GM12873 (cell line): ENCODE results near the gene DTYMK.

Experiments used
- TF ChIP-seq, protein P1 (sequence below): IDR thresholded peaks from 2 replicates; pipeline ENCODE4 v1.5.1; 2012; ENCODE audit warnings: low read depth, mild to moderate bottlenecking, moderate library complexity, low read length, control low read depth; ENCODE audit not compliant: insufficient read depth; ENCODE audit errors: missing control alignments

Gene DTYMK

DNA sequence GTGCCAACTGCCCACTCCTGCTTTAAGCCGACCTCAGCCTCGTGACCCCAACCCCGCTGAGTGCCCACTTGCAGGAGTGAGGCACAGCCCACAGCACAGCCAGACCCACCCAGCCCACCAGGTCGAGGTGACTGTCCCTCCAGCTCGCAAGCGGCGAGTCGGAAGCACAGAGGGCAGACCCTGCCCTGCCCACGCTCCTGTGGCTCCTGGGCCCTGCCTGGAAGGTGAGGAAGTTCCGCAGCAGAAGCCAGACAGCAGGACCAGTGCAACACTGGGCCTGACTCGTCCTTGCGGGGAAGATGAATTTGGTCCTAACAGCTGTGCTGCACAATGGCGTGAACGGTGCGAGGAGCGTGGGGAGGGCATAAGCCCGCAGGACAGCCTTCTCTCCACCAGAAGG is 9.9 kb downstream of the DTYMK start:
- TF ChIP-seq, protein P1, sequence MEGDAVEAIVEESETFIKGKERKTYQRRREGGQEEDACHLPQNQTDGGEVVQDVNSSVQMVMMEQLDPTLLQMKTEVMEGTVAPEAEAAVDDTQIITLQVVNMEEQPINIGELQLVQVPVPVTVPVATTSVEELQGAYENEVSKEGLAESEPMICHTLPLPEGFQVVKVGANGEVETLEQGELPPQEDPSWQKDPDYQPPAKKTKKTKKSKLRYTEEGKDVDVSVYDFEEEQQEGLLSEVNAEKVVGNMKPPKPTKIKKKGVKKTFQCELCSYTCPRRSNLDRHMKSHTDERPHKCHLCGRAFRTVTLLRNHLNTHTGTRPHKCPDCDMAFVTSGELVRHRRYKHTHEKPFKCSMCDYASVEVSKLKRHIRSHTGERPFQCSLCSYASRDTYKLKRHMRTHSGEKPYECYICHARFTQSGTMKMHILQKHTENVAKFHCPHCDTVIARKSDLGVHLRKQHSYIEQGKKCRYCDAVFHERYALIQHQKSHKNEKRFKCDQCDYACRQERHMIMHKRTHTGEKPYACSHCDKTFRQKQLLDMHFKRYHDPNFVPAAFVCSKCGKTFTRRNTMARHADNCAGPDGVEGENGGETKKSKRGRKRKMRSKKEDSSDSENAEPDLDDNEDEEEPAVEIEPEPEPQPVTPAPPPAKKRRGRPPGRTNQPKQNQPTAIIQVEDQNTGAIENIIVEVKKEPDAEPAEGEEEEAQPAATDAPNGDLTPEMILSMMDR, result no peak

DNA sequence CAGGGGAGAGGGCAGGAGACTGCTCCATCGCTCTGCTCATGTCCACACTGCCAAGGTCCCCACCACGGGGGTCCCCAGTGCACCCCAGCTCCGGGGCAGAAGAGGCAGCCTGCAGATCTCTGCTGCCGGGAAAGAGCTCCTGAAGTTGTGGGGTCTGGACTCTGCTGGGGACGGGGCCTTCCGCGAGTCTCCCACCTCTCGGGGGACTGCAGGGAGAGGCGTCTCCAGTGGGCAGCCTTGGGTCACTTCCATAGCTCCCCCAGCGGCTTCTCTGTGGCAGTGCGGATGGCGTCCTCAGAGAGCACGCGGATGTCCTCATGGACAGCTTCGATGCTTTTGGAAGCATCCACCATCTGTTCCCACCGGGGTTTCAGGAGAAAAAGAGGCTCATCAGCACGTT is 10.7 kb downstream of the DTYMK start:
- TF ChIP-seq, protein P1, result no peak

DNA sequence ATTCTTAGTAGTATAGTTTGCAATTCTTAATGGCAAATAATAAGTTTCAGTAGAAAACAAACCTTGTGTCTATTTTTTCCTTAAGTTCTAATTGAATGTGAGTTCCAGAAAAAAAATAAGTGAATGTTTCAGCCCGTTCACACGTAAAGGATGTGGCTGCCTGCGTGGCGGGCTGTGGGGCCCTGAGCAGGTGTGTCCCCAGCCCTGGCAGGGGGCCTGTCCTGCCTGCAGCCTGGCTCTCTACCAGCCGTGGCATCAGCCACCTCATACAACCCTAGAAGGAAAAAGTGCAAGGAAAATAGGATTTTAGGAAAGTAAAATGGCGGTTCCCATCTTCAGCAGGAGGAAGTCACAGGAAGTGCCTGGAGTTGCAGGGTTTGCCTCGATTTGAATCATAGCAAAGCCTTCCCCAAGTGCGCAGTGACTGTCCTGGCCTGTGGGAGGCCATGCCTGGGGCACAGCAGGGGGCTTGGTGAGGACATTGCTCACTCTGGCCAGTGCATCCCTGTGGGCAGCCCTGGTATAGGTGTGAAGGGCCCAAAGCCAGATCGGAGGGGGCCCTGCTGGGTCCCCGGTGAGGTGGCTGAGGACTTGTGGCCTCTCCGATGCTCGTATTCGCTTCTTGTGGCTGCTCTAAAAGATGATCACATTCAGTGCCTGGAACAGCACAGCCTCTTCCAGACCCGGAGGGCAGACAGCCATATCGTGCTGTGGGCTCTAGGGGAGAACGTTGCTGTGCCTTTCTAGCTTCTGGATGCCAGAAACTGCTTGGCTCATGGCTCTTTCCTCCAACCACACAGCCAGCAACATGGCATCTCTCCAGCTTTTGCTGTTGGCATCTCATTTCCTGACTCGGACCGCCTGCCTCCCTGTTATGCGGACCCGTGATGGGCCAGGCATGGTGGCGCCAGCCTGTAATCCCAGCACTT is 12.6 kb downstream of the DTYMK start:
- TF ChIP-seq, protein P1, result peak; percentile 7

DNA sequence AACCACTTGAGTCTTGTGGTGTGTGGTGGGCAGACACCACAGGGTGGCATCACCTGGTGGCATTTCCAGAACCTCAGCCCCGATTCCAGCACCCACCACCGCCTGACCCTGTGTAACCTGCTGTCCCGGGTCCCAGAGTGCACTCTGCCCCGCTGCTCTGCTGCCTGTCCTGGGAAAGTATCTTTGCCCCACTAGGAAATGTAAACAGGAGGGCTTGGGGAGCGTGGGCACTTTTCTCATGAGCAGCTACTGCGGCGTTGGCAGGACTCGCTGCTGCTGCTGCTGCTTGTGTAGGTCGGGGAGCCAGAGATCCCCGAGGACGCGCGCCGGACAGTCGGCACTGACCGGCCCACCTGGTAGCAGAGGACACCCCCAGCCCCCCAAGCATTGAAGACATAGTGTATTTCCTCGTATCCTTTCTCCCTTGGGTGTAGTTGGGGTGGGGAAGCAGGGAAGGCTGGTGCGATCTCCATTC is 13.4 kb downstream of the DTYMK start:
- TF ChIP-seq, protein P1, result no peak

DNA sequence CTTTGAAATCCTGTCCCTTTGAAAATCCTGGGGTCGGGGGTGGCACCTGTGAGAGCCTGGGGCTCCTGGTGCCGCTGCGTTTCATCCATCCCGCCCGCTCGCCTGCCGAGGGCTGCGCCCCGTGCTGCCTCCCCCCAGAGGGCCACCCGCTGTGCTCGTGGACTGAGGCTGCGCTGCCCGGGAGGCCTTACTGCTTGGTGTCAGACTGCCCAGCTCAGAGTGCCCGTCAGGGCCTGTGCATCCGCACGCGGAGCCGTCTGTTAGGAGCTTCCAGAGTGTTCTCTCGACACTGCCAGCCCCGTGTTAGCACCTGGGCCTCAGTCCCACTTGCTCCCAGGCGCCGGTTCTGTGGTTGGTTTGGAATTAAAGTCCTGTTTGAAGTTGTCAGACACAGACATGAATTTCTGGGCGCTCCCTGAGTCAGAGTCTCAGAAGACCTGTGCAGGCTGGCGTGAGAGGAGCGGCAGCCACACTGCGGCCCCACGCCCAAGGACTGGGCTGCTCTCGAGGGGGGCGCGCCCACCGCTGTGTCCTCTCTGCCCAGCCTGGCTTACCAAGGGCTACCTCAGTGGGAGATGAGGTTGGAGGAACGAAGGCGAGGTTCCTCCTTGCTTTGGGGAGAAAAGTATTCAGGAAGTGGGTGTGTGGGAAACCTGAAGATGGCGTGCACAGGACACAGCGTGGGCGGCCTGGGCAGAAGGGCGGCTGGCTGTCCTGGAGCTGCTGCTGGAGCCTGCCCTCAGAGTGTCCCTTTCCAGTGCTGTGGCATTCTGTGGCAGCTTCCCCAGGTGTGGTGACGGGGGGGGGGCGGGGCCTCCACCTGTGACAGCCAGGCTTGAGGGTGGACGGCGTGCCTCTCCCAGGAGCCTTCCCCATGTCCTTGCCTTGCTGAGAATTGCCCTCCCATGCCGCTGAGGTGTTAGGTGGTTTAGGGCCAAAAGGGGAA is 14.1 kb downstream of the DTYMK start:
- TF ChIP-seq, protein P1, result no peak

DNA sequence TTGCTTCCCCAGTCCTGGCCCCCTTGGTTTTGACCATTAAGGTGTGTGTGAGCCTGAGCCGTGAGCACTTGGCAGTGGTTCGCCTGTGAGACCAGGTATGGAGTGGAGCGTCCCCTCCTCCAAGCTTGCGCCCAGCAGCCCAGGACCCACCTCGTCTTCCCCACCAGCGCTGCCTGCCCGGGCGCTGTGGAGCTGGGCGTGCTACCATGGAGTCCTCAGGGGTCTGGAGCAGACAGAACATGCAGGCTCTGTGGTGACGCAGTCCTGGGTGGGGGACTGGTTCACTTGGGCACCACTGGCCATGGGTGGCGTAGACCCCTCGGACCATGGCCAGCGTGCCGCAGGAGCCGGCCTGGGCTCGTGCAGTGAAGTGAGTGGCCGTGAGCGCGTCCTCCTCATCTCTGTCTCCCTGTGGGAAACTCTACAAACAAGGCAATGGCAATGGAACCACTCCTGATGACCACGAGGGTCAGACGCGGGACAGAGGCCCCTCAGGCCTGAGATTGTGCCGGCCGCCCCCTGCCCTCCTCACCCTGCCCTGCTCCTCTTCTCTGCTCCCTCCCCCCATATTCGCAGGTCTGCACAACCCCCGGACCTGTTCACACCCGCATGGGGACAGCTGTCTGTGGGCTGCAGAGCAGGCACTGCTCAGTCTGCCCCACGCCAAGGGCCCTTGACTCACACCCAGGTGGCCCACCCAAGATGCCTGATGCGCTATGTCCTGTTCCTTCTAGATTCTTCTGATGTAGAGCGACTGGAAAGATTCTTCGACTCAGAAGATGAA is 15.0 kb downstream of the DTYMK start:
- TF ChIP-seq, protein P1, result no peak
